ENCODE results near the gene MST1. TPM values are rescaled to one million over a fixed set of nuclear protein-coding genes. Genes with fewer than 3 reads are reported as not detected.
A peak's percentile ranks its signal among the peaks of the same experiment; 100 is the strongest.

MST1 gene
- total and polyA plus RNA-seq, 2 of the 8 experiments (the other 6 are each of a cell fraction or from before 2014, with no cell fraction given), result 6.2 to 9.5 TPM

- H2AK5ac ChIP-seq (ENCODE audit: low read depth, low read length), result no peak overlapping the region
- no peak overlapping the region for H3K4me3 ChIP-seq (ENCODE audit: extremely low read depth in 1 of 4, insufficient read depth in 2 of 4, low read depth in 3 of 4, low read length in 4 of 4)
- POLR2A ChIA-PET (ENCODE audit: partially characterized antibody), result interaction anchor here (0.7 to 1.5 kb wide), 4 partner anchors 19 to 255 kb away, joined by 3 to 6 read pairs (median 3); partner anchors contain the start of genes RHOA and TCTA
Observed at GRCh38 chr3:49666592-49666991, 22.7 kb downstream of the MST1 start.

More at GRCh38 chr3:49666592-49666991, 22.7 kb downstream of the MST1 start:
- 0 out of 2 replicates have a peak overlapping the region, but pooled peaks have one; percentile 77 for H2BK15ac ChIP-seq (ENCODE audit: low read length)
- H3K14ac ChIP-seq (ENCODE audit: insufficient read length), result no peak overlapping the region
- H3K4ac ChIP-seq (replicated peaks; ENCODE audit: insufficient read length, low read depth, low read length), result no peak overlapping the region
- no peak overlapping the region for H3K4me2 ChIP-seq (ENCODE audit: insufficient read depth in 1 of 2, low read depth in 2 of 2, low read length in 2 of 2)
- FAIRE-seq (no peak), DNase-seq (ENCODE audit: low read depth in 1 of 2, low spot score in 2 of 2) (no peak)
- no peak overlapping the region for H3K56ac ChIP-seq (replicated peaks; ENCODE audit: insufficient read length, low read depth, low read length)
- no peaks in the 10 kb centered on the region for H3K9me3 ChIP-seq (ENCODE audit: insufficient read depth in 2 of 2, low read depth in 1 of 2, low read length in 1 of 2)
- H3K27ac ChIP-seq (ENCODE audit: low read depth, low read length), result no peak overlapping the region
- peaks cover 0 to 8% (median under 1%) of the 10 kb centered on the region in 4 experiments; a peak in 1 of 7 replicates for H3K4me1 ChIP-seq (replicated peaks in 1 of 4; ENCODE audit: control insufficient read depth in 3 of 4, insufficient read depth in 4 of 4, low read length in 3 of 4)
- no peaks in the 10 kb centered on the region for H3K27me3 ChIP-seq (replicated peaks in 1 of 4; ENCODE audit: control insufficient read depth in 3 of 4, extremely low read depth in 1 of 4, insufficient read depth in 3 of 4, low read length in 3 of 4)
- no peak overlapping the region for H2BK5ac ChIP-seq (ENCODE audit: low read depth, low read length)
- H3K18ac ChIP-seq (ENCODE audit: extremely low read depth, low read length), result no peak overlapping the region
- 79% methylated on average over 8 of the region's 8 CpGs; no CpG with 5 or more reads in 1 of the 2 experiments for WGBS, 2 experiments (ENCODE audit: extremely low coverage in 1 of 2, insufficient coverage in 1 of 2, insufficient read length in 1 of 2, insufficient replicate concordance in 2 of 2, low coverage in 1 of 2, low lambda C conversion rate in 2 of 2, missing lambda C conversion rate in 1 of 2)
- no peaks in the 10 kb centered on the region for H3K36me3 ChIP-seq (ENCODE audit: control insufficient read depth in 2 of 4, insufficient read depth in 4 of 4, low read length in 3 of 4)
- no peaks in the 10 kb centered on the region for H3K23me2 ChIP-seq (ENCODE audit: low read depth, low read length)
- no peak overlapping the region for H3K23ac ChIP-seq (ENCODE audit: insufficient read length)
- no peak overlapping the region for H3K9ac ChIP-seq (replicated peaks in 1 of 4; ENCODE audit: extremely low read depth in 1 of 4, low read depth in 3 of 4, low read length in 3 of 4)
- no peak overlapping the region for H4K8ac ChIP-seq (ENCODE audit: extremely low read depth, insufficient read depth, low read length)
- H3K79me1 ChIP-seq (ENCODE audit: low read depth, low read length), result no peaks in the 10 kb centered on the region
- TF ChIP-seq RAD21 (IDR thresholded peaks at IDR 0.05 in 1 of 2, conservative IDR thresholded peaks at IDR 0.05 in 1 of 2; ENCODE audit: low read depth in 2 of 2, low read length in 2 of 2), result no peak
- TF ChIP-seq CREB1 (IDR thresholded peaks at IDR 0.05), result no peak
- TF ChIP-seq SUZ12 (IDR thresholded peaks at IDR 0.05; ENCODE audit: low read length), result no peak
- TF ChIP-seq ASH2L (IDR thresholded peaks at IDR 0.05; ENCODE audit: low read length), result no peak
- TF ChIP-seq HDAC6 (IDR thresholded peaks at IDR 0.05; ENCODE audit: low read depth, low read length), result no peak
- no peak for TF ChIP-seq CBX5 (IDR thresholded peaks at IDR 0.05; ENCODE audit: low read depth, low read length)
- TF ChIP-seq SP4 (IDR thresholded peaks at IDR 0.05; ENCODE audit: low read length), result no peak
- TF ChIP-seq HDAC2 (IDR thresholded peaks at IDR 0.05; ENCODE audit: borderline replicate concordance in 1 of 2, low read depth in 2 of 2, low read length in 2 of 2), result no peak
- no peak for TF ChIP-seq SAP30 (IDR thresholded peaks at IDR 0.05; ENCODE audit: insufficient read depth, insufficient replicate concordance, low read length)
- no peak for TF ChIP-seq KDM4A (IDR thresholded peaks at IDR 0.05; ENCODE audit: low read depth, low read length, severe bottlenecking)
- no peak for TF ChIP-seq JUND (IDR thresholded peaks at IDR 0.05; ENCODE audit: low read length)
- no peak for TF ChIP-seq SIX5 (IDR thresholded peaks at IDR 0.05; ENCODE audit: low read depth, low read length)
- no peak for TF ChIP-seq POLR2A (IDR thresholded peaks at IDR 0.05; ENCODE audit: control extremely low read depth in 1 of 2, low read depth in 2 of 2, low read length in 2 of 2)
- TF ChIP-seq CHD1 (IDR thresholded peaks at IDR 0.05; ENCODE audit: low read depth, low read length), result no peak
- no peak overlapping the region for H4K5ac ChIP-seq (ENCODE audit: insufficient read length, low read depth, low read length)
- H2BK120ac ChIP-seq (replicated peaks; ENCODE audit: low read depth, low read length), result no peak overlapping the region
- H2BK12ac ChIP-seq (ENCODE audit: low read depth, low read length), result no peak overlapping the region
- no peaks in the 10 kb centered on the region for H3K79me2 ChIP-seq (ENCODE audit: control insufficient read depth in 1 of 2, insufficient read depth in 2 of 2, low read length in 2 of 2)
- H4K20me1 ChIP-seq (replicated peaks in 1 of 2; ENCODE audit: control insufficient read depth in 1 of 2, insufficient read depth in 2 of 2, low read length in 2 of 2), result no peaks in the 10 kb centered on the region
- H4K91ac ChIP-seq (replicated peaks; ENCODE audit: insufficient read length, low read length), result no peak overlapping the region
- H2BK20ac ChIP-seq (ENCODE audit: low read length), result no peak overlapping the region
- CTCF ChIA-PET (ENCODE audit: partially characterized antibody), result interaction anchor here (0.6 to 2.4 kb wide), 11 partner anchors 10 to 129 kb away, joined by 3 to 20 read pairs (median 4); no protein-coding TSS in a partner anchor
- no peak overlapping the region for H2AFZ ChIP-seq (ENCODE audit: low read length)
